GDM1 (cell line): Measurements from ENCODE around the gene OPRM1.
"Not testable (repeated sequence)": the region's sequence is repeated elsewhere in the genome, so short reads cannot be mapped to it uniquely, and the experiment has no call there.

ENCODE experiments used
- DNase-seq: peaks from one replicate; lab custom pipeline; 2025; lab: John Stamatoyannopoulos, UW

OPRM1 gene

DNA sequence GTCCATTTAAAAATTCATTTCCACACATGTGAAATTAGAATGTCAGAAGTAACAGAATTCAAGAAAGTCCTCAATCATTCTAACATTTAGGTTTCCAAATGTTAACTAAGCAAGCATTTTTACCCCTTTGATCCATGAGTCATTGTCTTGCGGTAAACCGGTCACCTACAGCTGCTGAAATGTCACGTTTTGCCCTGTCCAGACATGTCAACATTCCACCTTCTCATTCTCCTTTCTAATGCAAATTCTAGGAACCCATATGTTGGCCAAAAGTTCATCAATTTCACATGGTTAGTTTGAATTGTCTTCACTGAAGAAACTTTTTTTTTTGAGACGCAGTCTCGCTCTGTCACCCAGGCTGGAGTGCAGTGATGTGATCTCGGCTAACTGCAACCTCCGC, 200.4 kb downstream of the OPRM1 start:
- no peak for DNase-seq

DNA sequence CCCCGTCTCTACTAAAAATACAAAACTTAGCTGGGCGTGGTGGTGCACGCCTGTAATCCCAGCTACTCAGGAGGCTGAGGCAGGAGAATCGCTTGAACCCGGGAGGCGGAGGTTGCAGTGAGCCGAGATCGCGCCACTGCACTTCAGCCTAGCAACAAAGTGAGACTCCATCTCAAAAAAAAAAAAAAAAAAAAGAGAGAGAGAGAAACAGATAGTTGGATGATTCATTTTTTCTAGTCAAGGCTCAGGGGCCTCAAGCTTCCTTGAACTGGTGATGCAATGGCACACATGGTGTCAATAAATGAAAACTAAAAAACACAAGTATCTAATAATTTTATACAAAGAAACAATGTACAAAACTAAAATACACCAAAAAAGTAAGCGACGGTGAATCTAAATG, 202.0 kb downstream of the OPRM1 start:
- DNase-seq, result not testable (repeated sequence)

DNA sequence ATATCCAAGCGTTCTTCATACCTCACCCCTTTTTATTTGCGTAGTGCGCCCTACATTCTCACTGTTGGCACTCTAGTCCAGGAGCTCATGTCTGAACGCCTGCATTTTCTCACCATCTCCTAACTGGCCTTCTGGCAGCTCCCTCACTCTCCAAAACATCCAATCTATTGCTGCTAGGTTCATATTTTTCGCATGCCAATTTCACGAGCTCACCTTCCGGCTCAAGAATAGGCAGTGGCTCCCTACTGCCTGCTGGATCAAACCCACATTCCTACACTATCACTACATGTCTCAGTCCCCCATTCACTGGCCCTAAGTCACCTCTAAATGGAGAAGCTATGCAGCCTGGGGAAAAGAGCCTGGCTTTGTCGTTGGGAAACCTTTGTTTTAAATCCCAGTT, 202.5 kb downstream of the OPRM1 start:
- no peak for DNase-seq

DNA sequence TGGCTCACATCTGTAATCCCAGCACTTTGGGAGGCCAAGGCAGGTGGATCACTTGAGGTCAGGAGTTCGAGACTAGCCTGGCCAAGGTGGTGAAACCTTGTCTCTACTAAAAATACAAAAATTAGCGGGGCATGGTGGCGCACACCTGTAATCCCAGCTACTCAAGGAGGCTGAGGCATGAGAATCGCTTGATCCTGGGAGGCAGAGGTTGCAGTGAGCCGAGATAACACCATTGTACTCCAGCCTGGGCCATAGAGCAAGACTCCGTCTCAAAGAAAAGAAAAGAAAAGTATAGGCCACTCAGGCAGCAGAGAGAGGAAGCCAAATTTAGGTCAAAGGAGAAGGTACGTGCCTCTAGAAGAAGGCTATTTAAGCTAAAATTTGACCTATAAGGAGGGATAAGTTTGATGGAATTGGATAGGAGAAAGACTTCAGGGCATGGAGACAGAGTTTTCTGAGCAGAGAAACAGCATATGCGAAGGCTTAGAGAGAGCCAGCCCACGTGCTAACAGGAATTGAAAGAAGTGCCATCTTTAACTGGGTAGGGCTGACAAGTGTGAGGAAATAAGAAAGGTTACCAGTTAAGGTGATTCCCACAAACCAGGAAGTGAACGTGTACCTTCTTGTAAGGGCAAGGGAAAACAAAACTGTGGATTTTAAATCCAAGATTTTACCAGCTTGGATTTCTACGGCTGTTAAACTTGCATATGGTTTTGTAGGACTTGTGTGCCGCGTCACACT, 203.7 kb downstream of the OPRM1 start:
- no peak for DNase-seq

DNA sequence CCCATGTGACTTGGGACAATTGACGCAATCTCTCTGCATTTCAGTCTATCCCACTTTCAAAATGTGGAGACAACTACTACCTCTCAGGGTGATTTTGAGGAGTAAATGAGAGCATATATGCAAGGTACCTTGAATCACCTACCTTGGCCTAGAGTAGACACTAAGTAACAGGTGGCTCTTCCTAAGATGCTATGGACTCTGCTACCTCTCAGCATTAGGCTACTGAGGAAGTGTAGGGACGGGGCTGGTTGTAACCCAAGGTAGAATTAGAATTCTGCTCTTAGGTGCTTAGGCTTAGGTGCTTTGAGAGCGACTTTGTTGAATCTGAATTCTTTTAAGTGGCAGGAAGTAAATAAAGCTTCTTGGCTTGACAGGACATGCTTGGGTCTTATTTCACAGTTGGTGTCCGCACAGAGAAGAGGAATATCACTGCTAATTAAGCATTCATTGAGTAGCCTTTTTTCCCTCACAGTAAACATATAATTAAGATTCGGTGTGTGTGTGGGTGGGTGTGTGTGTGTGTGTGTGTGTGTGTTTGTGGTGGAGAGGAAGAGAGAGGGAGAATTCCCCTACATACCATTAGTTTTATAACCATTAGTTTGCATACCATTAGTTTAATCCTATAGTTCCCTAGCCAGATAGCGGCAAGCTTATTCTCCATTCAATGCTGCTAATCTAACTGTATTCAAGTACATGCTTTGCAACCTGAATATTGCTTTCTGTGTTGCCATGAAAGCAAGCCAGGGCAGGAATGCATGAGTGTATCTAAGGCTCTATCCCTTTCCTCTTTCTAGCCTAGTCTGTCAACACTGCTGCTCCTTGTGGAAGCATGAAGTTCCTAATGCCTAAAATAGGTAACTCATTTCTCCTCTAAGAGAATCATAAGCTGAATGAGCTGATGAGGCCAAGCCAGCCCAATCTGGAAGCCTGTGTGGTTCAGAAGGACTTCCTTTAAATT, 205.0 kb downstream of the OPRM1 start:
- DNase-seq, result no peak

DNA sequence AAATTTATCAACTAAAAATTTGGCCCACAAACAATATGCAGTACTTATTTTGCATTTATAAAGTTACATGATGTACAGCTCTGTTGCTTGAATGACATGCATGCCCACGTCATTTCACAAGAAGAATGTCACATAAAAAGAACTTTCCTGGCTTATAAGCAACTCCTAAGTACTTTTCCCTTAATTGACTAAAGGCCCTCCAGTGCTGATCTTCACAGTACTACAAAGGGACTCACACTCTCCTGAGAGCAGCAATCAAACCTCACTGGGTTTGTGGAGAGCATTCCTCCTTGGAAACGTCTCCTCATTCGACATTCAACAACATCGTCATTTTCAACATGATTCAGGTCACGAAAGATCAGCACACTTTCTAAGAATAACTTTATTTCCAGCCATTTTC, 206.5 kb downstream of the OPRM1 start:
- no peak for DNase-seq

DNA sequence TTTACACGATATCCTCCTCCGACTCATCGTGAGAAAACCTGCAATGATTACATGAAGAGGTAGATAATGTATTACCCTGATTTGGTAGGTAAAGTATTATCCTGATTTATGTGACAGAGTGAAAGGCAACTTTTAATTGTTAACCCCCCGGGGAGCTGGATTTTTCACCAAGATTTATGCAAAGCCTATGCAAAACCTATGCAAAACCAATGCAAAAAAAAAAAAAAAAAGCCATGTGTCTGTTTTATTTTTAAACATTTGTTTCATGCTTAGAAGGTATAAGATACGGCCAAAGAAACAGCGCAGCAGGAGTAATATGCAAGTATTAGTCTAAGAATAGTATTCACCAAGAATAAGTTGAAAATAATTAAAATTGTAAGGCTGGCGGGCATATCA, 207.7 kb downstream of the OPRM1 start:
- no peak for DNase-seq

DNA sequence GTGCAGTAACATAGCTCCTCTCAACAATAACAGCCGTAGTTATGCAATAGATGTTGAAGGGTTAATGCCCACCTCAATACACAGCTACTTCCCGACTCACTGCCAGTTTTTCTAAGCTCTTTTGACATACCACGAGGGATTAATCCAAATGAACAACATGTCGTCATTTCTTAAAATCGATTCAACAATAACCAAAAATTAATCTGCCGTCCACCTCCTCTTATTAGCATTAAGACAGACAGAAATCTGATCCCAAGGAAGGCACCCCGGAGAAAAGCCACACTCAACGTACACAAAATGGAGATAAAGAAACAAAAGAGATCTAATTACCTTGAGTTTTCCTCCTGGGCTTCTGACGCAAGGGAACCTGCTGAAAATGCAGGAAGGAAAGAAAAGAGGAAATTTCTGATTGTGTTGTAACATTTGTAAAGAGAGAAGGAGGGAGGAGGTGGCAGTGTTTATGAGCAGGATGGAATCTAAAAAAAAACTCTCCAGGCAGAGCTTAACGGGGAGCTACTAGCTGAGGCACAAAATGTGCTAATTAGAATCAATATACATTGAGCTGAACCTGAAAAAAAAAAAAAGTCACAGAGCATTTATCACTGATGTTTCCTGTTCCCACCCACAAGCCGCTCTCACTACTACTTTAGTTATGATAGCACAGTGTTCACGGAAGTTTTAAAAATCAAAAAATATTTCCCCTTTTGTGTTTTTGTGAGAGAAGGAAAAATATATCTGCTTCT, 208.2 kb downstream of the OPRM1 start:
- DNase-seq, result no peak

DNA sequence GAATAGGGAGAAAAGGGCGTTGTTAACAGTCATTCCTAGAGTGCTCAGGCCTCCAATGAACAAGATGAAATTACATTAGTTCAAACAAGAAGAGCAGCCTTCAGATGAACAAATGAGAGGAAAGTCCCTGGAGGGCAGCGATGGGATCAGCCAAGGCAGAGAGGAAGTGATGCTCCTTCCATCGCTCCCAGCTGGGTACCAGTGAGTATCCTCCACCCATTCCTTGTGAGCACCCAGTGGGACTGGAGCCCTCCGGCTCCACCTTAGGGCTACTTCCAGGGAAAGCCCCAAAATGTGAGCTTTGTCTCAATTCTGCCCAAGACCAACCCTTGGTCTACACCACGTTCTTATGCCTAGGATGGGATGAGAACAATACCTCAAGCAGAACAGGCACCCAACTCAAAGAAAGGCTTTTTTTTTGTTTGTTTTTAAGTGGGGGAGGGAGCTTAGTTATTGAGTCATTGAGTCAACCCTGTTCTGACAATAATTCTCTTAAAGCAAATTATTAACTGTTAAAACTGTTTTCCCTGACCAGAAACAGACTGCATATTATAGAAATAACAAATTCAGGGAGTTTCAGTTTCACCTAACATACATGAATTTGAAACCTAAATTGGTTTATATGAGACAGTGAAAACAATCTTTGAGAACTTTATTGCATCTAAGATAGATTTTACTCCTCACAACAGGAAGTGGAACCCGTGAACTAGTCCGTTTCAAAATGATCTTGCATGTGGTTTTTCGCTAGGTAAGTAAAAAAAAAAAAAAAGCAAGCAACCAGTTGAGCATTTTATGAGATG, 210.7 kb downstream of the OPRM1 start:
- DNase-seq, result no peak

DNA sequence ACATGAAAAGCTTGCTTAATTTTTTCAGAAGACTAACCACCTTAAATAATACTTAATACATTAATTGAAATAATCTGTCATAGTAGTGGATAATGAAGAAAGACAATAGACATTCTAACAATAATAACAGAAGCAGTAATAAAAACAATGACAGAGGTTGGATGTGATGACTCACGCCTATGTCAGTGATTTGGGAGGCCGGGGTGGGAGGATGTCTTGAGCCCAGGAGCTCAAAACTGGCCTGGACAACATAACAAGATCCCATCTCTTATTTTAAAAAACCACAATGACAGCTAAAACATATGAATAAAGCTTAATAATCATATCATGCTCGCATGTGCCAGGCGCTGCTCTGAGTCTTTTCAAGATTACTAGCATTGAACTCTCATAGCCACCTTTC, 212.1 kb downstream of the OPRM1 start:
- no peak for DNase-seq

DNA sequence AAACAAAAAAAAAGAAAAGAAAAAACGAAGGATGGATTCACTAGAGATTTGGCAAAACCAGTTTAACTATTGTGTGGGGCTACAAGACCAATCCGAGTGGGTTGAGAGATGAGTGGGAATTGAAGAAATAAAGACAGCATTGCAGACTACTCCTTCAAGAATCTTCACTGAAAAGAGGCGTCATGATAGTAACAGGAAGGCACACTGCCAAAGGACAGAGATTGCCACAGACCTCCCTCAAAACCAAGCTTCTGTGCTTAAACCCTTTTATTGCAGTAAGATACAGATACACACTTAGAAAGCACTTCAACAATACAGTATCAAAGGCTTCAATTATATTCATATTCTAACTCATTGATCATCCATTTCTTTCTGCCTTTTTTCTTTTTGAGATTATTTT, 213.6 kb downstream of the OPRM1 start:
- no peak for DNase-seq

DNA sequence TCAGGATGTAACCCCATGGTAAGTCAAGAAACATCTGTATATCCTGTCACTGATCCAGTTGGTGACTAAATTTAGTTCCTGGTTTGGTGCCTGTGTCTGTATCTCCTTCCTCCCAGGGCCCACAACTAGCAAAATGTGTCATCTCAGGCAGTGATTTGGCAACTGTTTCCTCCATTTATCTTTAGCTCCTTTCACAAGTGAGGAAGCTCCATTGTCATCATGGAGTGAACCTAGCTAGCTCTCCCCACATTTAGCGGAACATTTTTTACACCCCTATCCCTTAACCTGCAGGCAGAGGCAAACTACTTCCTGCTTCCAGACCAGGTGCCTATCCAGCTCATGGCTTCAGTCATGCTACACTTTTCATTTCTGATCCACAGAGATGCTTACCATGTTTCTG, 218.0 kb downstream of the OPRM1 start:
- DNase-seq, result peak; percentile 43

DNA sequence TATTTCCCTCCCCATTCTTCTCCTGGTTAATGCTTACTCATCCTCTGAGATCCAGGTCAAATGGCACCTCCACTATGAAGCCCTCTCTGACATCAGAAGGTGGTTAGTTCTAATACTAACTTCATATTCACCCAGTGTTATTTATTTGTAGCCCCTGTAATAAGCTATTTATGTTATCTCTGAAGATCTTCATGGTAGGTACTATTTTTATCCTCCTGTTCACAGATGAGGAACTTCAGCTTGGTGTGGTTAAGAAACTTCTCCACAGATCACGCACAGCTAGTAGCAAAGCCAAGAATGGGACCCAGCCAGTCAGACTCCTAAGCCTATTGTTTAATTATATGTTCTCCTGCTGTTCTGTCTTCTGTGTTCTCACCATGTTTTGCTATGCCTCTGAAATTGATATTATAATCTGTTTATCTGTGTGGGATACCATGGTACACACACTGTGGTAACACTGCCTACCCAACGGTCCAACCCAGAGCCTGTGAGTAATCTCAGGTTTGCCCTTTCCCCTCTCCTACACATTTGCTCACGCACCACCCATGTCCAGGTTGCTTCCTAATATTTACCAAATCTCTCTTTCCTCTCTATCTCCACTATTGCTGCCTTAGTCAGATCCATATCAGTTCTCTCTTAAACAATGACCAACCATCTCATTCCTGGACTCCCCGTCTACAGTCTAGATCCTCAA, 219.2 kb downstream of the OPRM1 start:
- DNase-seq, result peak; percentile 10

DNA sequence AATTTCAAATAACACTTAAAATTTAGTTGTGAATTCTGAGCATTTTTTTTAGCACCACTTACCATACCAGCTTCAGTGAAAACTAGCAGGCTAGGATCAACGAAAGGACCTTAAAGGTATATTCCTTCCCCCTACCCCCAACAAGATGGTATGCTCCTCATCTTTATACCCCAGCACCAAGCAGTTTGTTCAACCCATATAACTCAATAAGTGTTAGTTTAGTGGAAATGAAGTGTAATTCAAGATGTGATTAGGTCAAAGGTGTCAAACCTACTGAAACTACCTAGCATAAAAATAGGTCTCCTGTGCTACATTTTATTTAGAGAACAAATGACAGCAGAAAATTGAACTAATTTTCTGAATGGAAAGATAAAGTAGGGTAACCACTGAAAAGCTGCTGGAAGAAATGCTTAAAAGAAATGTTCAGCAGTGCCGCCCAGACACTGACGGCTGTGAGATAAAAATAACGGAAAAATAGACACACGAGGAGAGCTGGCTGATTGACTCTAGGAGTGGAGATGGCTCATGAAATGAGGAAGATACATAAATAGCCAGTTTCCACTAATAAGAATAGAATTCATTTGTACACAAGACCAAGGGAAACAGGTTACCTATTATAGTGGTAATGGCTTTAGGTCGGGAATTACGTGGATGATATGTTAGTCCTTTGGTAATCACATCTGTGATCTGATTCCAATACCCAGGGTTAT, 222.8 kb downstream of the OPRM1 start:
- no peak for DNase-seq

DNA sequence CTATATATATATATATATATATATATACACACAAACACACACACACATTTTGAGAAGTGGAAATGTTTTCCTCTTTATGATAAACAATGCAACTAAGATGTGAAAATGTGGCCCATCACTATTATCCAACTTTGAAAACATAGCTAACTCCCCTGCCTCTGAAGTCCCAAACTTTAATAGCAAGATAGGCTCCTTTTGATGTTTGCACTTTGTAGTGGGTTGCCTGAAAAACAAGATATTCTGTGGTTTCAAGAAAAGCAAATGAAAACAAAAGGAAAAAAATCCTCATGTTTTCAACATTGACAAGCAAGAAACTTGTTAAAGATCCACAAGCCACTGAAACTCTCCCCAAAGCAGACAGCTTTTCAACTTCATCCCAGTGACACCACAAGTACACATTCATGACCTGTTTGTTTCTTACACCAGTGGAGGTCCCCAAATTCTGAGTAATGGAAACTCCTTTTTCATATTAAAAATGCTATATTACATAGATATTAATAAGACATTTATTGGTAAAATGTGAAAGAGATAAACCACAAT, 227.6 kb downstream of the OPRM1 start:
- DNase-seq, result no peak

DNA sequence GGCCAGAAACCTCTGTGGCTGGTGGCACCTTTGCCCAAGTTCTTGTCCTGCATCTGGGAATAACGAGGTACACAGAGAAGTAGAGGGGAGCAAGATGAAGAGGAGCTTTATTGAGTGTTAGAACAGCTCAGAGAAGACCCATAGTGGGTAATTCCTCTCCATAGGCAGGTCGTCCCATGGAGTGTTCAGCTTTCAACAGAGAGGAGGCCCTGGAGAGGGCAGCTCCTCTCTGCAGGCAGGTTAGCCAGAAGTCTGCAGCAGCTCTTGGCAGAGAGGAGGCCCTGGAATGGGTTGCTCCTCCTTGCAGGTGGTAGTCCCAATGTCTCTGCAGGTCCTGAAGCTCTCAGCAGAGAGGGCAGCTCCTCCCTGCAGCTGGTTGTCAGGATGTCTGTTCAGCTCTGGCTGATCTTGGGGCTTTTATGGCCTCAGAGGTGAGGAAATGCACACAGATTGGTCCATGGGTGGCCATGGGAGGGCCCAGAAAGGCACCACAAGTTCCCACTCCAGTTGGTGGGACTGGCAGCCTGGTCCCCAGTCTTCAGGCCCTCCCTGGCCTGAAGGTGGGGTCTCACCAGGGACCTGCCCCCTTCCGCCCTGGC, 228.6 kb downstream of the OPRM1 start:
- DNase-seq, result no peak

DNA sequence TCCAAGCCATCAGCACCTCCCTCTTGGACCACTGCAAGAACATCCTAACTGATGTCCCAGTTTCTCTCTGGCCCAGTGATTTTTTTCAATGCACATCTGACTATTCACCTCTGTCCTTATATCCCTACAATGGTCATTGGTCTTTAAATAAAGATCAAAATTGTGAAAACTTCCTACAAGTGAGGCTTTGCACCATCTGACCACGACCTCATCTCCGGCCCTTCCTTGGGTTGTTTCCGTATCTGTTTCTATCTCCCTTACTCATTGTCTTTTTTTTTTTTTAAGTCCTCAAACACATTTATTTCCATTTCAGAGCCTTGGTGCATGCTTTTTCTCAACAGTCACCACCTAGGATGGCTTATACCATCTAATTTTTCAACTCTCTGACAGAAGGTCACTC, 229.4 kb downstream of the OPRM1 start:
- no peak for DNase-seq

DNA sequence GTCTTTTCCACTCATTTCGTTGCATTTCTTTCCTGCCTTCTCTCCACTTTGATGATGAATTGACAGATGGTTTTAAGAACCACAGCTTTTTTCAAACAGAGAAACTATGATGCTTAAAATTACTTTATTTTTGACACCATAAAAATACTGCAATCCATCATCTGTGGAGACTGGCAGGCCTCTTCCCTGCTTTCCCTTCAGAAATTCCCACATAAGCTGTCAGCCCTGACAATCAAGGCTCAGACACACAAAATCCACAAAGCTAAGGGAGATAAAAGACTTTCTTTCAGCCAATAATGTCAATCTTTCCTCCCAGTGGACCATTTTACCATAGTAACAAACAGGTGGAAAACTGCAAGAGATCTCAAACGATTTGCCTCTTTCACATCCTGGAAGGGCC, 235.1 kb downstream of the OPRM1 start:
- DNase-seq, result no peak

DNA sequence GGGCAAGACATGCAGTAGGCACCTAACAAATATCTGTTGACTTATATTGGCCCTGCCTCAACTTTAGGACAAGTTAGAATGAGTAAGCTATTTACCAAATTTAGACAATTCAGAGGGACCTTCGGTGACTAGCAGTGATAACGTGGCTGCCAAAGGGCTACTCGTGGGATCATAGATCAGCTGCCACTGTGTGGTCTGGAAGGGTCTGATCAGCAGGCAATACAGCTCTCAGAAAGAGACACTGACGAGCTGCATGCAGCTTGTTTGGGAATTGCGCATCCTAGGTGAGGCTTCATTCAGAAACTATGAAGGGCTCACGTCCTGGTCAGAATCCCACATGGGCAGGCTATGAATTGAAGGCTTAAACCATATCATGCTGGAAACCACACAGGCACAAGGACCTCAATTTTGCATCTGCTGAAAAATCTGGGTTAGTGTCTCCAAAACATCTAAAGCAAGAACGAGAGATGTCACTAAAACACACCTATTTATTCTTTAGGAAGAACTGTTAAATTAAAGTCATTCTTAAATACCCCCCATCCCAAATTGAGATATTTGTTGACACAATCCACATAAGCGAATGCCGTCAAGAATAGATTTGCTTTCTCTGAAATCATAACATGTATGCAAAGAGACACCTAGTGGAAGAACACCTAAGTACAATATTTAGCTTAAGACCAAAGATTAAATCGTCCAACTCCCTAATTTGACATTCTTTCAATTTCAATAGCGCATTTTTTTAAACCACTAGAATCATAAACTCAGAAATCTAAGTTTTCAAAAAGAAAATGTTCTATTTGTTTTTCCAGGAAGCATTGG, 238.0 kb downstream of the OPRM1 start:
- peak; percentile 16 for DNase-seq
